ENCODE data around the gene SIPA1L3. TPM values are rescaled to one million over a fixed set of nuclear protein-coding genes. Genes with fewer than 3 reads are reported as not detected.

SIPA1L3 gene
- total and polyA plus RNA-seq, 9 of the 15 experiments (the other 6 are each of a cell fraction or from before 2014, with no cell fraction given): 0.01 to 6.1 (median 2.5) TPM

DNA sequence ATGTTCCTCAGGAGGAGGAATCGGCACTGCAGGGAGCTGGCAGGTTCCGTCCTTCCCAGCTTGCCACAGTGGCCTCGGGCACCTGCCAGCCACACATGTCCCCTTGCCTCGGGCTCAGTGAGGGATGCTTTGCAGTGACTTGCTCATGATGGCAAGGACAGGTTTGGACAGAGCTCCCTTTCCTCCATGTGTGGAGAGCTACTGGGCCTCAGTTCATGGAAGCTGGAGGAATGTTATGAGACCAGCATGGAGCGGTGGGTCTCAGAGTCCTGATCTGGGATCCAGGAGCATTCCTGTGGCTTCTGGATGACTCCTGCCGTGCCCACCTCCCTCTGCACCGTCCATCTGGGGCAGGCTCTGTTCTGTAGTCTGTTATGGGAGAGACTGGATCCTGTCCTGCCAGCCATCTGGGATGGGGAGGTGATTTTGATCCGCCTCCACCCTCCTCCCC is 59.2 kb downstream of the SIPA1L3 start:
- no peaks in the 10 kb centered on the region; a peak in 1 of 5 replicates for H3K4me1 ChIP-seq (replicated peaks in 1 of 2; ENCODE audit: control insufficient read depth in 2 of 2, insufficient read depth in 2 of 2, low read length in 2 of 2)
- H3K27ac ChIP-seq (ENCODE audit: extremely low read depth, low read depth, low read length): no peak overlapping the region
- peaks cover 3% of the 10 kb centered on the region for H3K9me3 ChIP-seq (replicated peaks; ENCODE audit: control insufficient read depth, insufficient read depth, low read depth, low read length)
- ChIA-PET POLR2A (no interaction called here), CTCF (ENCODE audit: low intra/inter-chr PET ratio) (no interaction called here)
- FAIRE-seq (no peak), DNase-seq (ENCODE audit: extremely low read depth in 1 of 4, low spot score in 3 of 4) (no peak), ATAC-seq (no peak)
- H3K4me2 ChIP-seq (ENCODE audit: insufficient read depth, low read length): no peak overlapping the region
- BruUV-seq (replicated peaks): no TSS peak
- peaks cover 4 to 15% of the 10 kb centered on the region in 2 experiments; a peak in 3 of 5 replicates for H3K27me3 ChIP-seq (ENCODE audit: control insufficient read depth in 2 of 2, insufficient read depth in 2 of 2, low read length in 2 of 2)
- H3K9ac ChIP-seq (ENCODE audit: insufficient read depth in 1 of 2, low read depth in 2 of 2, low read length in 2 of 2): no peak overlapping the region
- TF ChIP-seq, protein P1, sequence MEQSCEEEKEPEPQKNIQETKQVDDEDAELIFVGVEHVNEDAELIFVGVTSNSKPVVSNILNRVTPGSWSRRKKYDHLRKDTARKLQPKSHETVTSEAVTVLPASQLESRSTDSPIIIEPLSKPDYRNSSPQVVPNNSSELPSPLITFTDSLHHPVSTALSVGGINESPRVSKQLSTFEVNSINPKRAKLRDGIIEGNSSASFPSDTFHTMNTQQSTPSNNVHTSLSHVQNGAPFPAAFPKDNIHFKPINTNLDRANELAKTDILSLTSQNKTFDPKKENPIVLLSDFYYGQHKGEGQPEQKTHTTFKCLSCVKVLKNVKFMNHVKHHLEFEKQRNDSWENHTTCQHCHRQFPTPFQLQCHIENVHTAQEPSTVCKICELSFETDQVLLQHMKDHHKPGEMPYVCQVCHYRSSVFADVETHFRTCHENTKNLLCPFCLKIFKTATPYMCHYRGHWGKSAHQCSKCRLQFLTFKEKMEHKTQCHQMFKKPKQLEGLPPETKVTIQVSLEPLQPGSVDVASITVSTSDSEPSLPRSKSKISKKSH (CRISPR knock-in tag; IDR thresholded peaks at IDR 0.05): no peak
- TF ChIP-seq PHB2 (IDR thresholded peaks at IDR 0.05; ENCODE audit: low read depth) (no peak), E4F1 (CRISPR knock-in tag; IDR thresholded peaks at IDR 0.05; ENCODE audit: borderline replicate concordance) (no peak), POLR2AphosphoS2 (IDR thresholded peaks at IDR 0.05; ENCODE audit: low read length) (no peak), KDM2B (CRISPR knock-in tag; IDR thresholded peaks at IDR 0.05) (no peak), JUND (IDR thresholded peaks at IDR 0.05; ENCODE audit: borderline replicate concordance, low read depth, low read length) (no peak), JUND (tag; IDR thresholded peaks at IDR 0.05; ENCODE audit: borderline replicate concordance, low read depth, low read length) (no peak), TGIF2 (CRISPR knock-in tag; IDR thresholded peaks at IDR 0.05) (no peak), KLF10 (CRISPR knock-in tag; IDR thresholded peaks at IDR 0.05) (no peak), SIX5 (IDR thresholded peaks at IDR 0.05; ENCODE audit: borderline replicate concordance in 1 of 2, insufficient read depth in 1 of 2, low read depth in 1 of 2, low read length in 2 of 2) (no peak), TCF7L2 (IDR thresholded peaks at IDR 0.05; ENCODE audit: low read depth, low read length) (no peak), SIN3A (IDR thresholded peaks at IDR 0.05; ENCODE audit: borderline replicate concordance in 2 of 2, control insufficient read depth in 1 of 2, low read depth in 2 of 2, low read length in 2 of 2) (no peak)
- WGBS (ENCODE audit: insufficient coverage, low coverage, missing lambda C conversion rate): 9% methylated on average over 8 of the region's 8 CpGs
- H3K79me2 ChIP-seq (ENCODE audit: control insufficient read depth, insufficient read depth, low read length): no peaks in the 10 kb centered on the region
- no peak overlapping the region for H3K4me3 ChIP-seq
- in situ Hi-C loops (cut with MboI): no loop called here
- H2AFZ ChIP-seq (ENCODE audit: low read depth, low read length): no peak overlapping the region
- intact Hi-C loops (cut with micrococcal nuclease): no loop called here
- H3K36me3 ChIP-seq (ENCODE audit: control insufficient read depth, insufficient read depth, low read length): no peaks in the 10 kb centered on the region
- no peaks in the 10 kb centered on the region for H3K9me1 ChIP-seq (ENCODE audit: control insufficient read depth, insufficient read depth, low read length)
- H4K20me1 ChIP-seq (replicated peaks; ENCODE audit: control insufficient read depth, insufficient read depth, low read length): 0 out of 2 replicates have a peak, but pooled peaks cover 5% of the 10 kb centered on the region

Data from K562 (cell line).